ENCODE data around the gene FGD5.

DNA sequence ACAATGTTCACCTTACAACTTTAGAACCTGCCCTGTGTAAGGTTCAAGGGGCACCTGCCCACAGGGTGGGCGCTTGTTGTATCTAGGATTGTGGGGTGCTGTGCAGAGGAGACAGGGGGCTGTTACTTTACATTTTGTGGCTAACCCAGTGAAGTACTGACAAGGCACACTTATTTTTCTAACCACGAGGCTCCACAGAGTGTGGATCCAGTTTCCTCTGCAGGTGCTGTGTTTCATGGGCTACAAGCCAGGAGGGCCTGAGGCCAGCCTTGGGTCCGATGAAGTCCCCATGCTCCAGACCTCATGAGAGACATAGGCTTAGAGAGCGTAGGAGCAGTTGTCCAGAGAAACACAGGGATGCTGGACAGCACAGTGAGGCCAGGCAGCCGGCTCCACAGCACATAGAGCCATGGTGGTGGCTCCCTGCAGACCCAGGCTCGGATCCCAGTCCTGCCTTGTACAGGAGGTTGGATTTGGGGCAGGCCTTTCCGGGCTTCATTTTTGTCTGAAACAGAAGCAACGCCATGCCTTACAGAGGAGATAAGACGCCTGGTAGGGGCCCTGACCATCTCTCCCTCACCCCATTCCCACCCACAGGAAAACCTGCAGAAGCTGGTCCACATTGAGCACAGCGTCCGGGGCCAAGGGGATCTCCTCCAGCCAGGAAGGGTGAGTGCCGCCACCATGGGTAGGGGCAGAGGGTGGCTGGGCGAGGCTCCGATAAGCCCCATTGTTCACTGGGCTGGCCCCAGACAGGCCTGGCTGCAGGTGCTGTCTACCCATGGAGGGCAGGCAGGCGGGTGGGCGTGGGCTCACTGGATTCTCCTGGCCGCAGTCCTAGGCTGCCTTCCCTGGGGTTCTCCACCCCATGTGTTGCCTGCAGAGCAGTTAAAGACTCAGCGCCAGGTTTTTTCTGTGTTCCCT, 88.5 kb downstream of the FGD5 start:
- TF ChIP-seq, protein P1, sequence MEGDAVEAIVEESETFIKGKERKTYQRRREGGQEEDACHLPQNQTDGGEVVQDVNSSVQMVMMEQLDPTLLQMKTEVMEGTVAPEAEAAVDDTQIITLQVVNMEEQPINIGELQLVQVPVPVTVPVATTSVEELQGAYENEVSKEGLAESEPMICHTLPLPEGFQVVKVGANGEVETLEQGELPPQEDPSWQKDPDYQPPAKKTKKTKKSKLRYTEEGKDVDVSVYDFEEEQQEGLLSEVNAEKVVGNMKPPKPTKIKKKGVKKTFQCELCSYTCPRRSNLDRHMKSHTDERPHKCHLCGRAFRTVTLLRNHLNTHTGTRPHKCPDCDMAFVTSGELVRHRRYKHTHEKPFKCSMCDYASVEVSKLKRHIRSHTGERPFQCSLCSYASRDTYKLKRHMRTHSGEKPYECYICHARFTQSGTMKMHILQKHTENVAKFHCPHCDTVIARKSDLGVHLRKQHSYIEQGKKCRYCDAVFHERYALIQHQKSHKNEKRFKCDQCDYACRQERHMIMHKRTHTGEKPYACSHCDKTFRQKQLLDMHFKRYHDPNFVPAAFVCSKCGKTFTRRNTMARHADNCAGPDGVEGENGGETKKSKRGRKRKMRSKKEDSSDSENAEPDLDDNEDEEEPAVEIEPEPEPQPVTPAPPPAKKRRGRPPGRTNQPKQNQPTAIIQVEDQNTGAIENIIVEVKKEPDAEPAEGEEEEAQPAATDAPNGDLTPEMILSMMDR (IDR thresholded peaks at IDR 0.05) = no peak
- no peak for TF ChIP-seq POLR2A (IDR thresholded peaks at IDR 0.05)
